GM12878 (cell line): ENCODE measurements around the gene PPIL6. TPM values are rescaled to one million over a fixed set of nuclear protein-coding genes. Genes with fewer than 3 reads are reported as not detected.

Experiments
- ATAC-seq: fragments of 200-7000 bp; cut with Tn5 transposase; 3 replicates; pipeline ENCODE4 v1.9.1; 2020; ENCODE audit warnings: mild to moderate bottlenecking, moderate library complexity
- BruUV-seq: library from RNA; stranded (reverse); fragments of 400-500 nt; replicated peaks from 2 replicates; lab custom pipeline; 2021; lab: Mats Ljungman, UMichigan
- CTCF ChIA-PET: fragments of 300-600 bp; sonication (Branson Sonifier 250); formaldehyde crosslinking; extraction: SDS; loops from one replicate; lab custom pipeline; 2021; ENCODE audit warnings: inconsistent platforms; lab: Yijun Ruan, JAX
- POLR2A ChIA-PET: fragments of 350-600 bp; formaldehyde crosslinking; extraction: SDS; loops from one replicate; lab custom pipeline; 2021; ENCODE audit warnings: inconsistent platforms; lab: Charles Lee
- RAD21 ChIA-PET: fragments of 300-600 bp; sonication (Branson Sonifier 250); formaldehyde crosslinking; loops from one replicate; lab custom pipeline; 2023; ENCODE audit warnings: antibody characterized with exemption; ENCODE audit not compliant: unreplicated experiment; lab: Charles Lee
- SMC1A ChIA-PET: fragments of 300-600 bp; sonication (Branson Sonifier 250); formaldehyde crosslinking; loops from one replicate; lab custom pipeline; 2023; ENCODE audit not compliant: unreplicated experiment, uncharacterized antibody; lab: Charles Lee
- DNase-seq: peaks from one replicate; pipeline ENCODE4 v3.0.0-alpha.2; 2011; ENCODE audit warnings: low read depth, low spot score
- FAIRE-seq: peaks from 3 replicates; lab custom pipeline; 2011; peaks lifted over from hg19 to GRCh38; lab: Jason Lieb, UNC
- H2AFZ ChIP-seq: 2 replicates; pipeline ENCODE4 v1.6.0; 2011; ENCODE audit warnings: low read depth, low read length, control low read depth; ENCODE audit not compliant: control insufficient read depth
- H3K27ac ChIP-seq: 2 replicates; pipeline ENCODE4 v1.5.1; 2011; ENCODE audit warnings: control low read depth; ENCODE audit not compliant: control insufficient read depth, insufficient read depth
- H3K27me3 ChIP-seq, 2 experiments: replicated peaks in 1 of 2; 2 replicates each; pipeline versions ENCODE4 v1.6.0 to v1.6.1; 2011; ENCODE audit warnings: low read length in 1 of 2; ENCODE audit not compliant: control insufficient read depth in 2 of 2, insufficient read depth in 2 of 2
- H3K36me3 ChIP-seq, 2 experiments: 2 replicates each; pipeline ENCODE4 v1.5.1; 2011; ENCODE audit warnings: low read length in 1 of 2; ENCODE audit not compliant: control insufficient read depth in 2 of 2, insufficient read depth in 2 of 2
- H3K4me1 ChIP-seq: 2 replicates; pipeline ENCODE4 v1.6.1; 2011; ENCODE audit warnings: mild to moderate bottlenecking, low read length, moderate library complexity, mixed read lengths; ENCODE audit not compliant: control insufficient read depth, insufficient read depth
- H3K4me2 ChIP-seq: 2 replicates; pipeline ENCODE4 v1.6.0; 2011; ENCODE audit warnings: control low read depth; ENCODE audit not compliant: control insufficient read depth, insufficient read depth
- H3K4me3 ChIP-seq: fragments of 200-600 bp; sonication (generic); 2 replicates; pipeline ENCODE4 v1.5.1; 2016
- H3K79me2 ChIP-seq: 2 replicates; pipeline ENCODE4 v1.6.0; 2011; ENCODE audit warnings: low read length; ENCODE audit not compliant: control insufficient read depth, insufficient read depth
- H3K9ac ChIP-seq: 2 replicates; pipeline ENCODE4 v1.8.0; 2011; ENCODE audit warnings: low read length, control low read depth, mixed read lengths; ENCODE audit not compliant: control insufficient read depth, insufficient read depth
- H3K9me3 ChIP-seq: replicated peaks from 3 replicates; pipeline ENCODE4 v1.5.1; 2011; ENCODE audit warnings: mild to moderate bottlenecking, low read length; ENCODE audit not compliant: control insufficient read depth, insufficient read depth
- H4K20me1 ChIP-seq: 2 replicates; pipeline ENCODE4 v1.6.0; 2011; ENCODE audit not compliant: control insufficient read depth, insufficient read depth
- CHD1 ChIP-seq: IDR thresholded peaks from 2 replicates; pipeline ENCODE4 v1.6.1; 2012; ENCODE audit warnings: low read depth, low read length, improper control_type of control experiment
- FOXK2 ChIP-seq: fragments of 450-650 bp; IDR thresholded peaks from 2 replicates; pipeline ENCODE4 v1.6.1; 2017; ENCODE audit warnings: mild to moderate bottlenecking, moderate library complexity
- NFYA ChIP-seq: IDR thresholded peaks from 2 replicates; pipeline ENCODE4 v1.6.1; 2011; ENCODE audit warnings: low read depth, mild to moderate bottlenecking, low read length, improper control_type of control experiment, borderline replicate concordance
- PAX8 ChIP-seq: fragments of 450-650 bp; IDR thresholded peaks from 2 replicates; pipeline ENCODE4 v1.6.1; 2017; ENCODE audit warnings: mild to moderate bottlenecking, moderate library complexity
- USF1 ChIP-seq: IDR thresholded peaks from 2 replicates; pipeline ENCODE4 v1.6.1; 2011; ENCODE audit warnings: borderline replicate concordance, low read depth, mild to moderate bottlenecking, moderate library complexity, mixed read lengths, low read length; ENCODE audit not compliant: insufficient read depth; ENCODE audit errors: extremely low read length
- WGBS: methylation state at CpG from one replicate; pipeline ENCODE4 v1.1.6; 2016; ENCODE audit warnings: low lambda C conversion rate; ENCODE audit not compliant: insufficient replicate concordance, insufficient coverage; ENCODE audit errors: missing lambda C conversion rate; 5-methylcytosine and 5-hydroxymethylcytosine counted together
- in situ Hi-C: fragments of 300-500 bp; cut with MboI; formaldehyde crosslinking; loops from 9 replicates; pipeline ENCODE4 v1.14.3; 2018; ENCODE audit warnings: mixed read lengths
- intact Hi-C: fragments of 100-400 bp; cut with micrococcal nuclease; formaldehyde crosslinking; loops from one replicate; pipeline ENCODE4 v1.14.2; 2022; ENCODE audit not compliant: unreplicated experiment
- polyA plus RNA-seq, 11 experiments: library from polyadenylated mRNA; depleted of rRNA in 4 of 11; unstranded in 6 of 11; stranded (reverse) in 5 of 11; fragments of >200 nt; fragmentation: Nextera tagmentation in 4 of 11; fragmentation: Illumina TruSeq in 1 of 11; extraction: Ambion mirVana in 4 of 11; extraction: Trizol in 1 of 11; gene quantifications; 1 replicate in 1 of 11; 2 replicates in 10 of 11; pipeline versions ENCODE4 v1.2.1 to v1.2.3, GENCODE V29; 2011 to 2016; ENCODE audit warnings: inconsistent platforms in 2 of 11, missing spikeins in 2 of 11, low read depth in 1 of 11
- total RNA-seq, 4 experiments: library from RNA; depleted of rRNA in 3 of 4; stranded (reverse); fragments of >200 nt in 3 of 4; fragmentation: Illumina TruSeq in 1 of 4; extraction: Trizol in 1 of 4; gene quantifications; 2 replicates each; pipeline versions ENCODE4 v1.2.1 to v1.2.3, GENCODE V29; 2013 to 2021
- TF ChIP-seq, protein P1 (sequence below): fragments of 450-650 bp; formaldehyde crosslinking; IDR thresholded peaks from 2 replicates; pipeline ENCODE4 v1.4.0; 2022; ENCODE audit warnings: mild to moderate bottlenecking, moderate library complexity

Gene PPIL6
- total and polyA plus RNA-seq, 10 of the 15 experiments (the other 5 are each of a cell fraction or from before 2014, with no cell fraction given) = 0.01 to 0.26 (median 0.12) TPM; not detected in 5

GRCh38 chr6:109436041-109436440 lies 4.4 kb downstream of the PPIL6 start:
- TF ChIP-seq CHD1 (no peak), NFYA (no peak), FOXK2 (no peak), USF1 (no peak), PAX8 (no peak)
- TF ChIP-seq, protein P1, sequence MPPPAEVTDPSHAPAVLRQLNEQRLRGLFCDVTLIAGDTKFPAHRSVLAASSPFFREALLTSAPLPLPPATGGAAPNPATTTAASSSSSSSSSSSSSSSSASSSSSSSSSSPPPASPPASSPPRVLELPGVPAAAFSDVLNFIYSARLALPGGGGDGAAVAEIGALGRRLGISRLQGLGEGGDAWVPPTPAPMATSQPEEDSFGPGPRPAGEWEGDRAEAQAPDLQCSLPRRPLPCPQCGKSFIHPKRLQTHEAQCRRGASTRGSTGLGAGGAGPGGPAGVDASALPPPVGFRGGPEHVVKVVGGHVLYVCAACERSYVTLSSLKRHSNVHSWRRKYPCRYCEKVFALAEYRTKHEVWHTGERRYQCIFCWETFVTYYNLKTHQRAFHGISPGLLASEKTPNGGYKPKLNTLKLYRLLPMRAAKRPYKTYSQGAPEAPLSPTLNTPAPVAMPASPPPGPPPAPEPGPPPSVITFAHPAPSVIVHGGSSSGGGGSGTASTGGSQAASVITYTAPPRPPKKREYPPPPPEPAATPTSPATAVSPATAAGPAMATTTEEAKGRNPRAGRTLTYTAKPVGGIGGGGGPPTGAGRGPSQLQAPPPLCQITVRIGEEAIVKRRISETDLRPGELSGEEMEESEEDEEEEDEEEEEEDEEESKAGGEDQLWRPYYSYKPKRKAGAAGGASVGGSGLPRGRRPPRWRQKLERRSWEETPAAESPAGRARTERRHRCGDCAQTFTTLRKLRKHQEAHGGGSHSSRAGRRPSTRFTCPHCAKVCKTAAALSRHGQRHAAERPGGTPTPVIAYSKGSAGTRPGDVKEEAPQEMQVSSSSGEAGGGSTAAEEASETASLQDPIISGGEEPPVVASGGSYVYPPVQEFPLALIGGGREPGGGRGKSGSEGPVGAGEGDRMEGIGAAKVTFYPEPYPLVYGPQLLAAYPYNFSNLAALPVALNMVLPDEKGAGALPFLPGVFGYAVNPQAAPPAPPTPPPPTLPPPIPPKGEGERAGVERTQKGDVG (CRISPR knock-in tag) = no peak
- ChIA-PET POLR2A (no interaction called here), CTCF (interaction anchor here (0.6 to 1.5 kb wide), 4 partner anchors 49 to 248 kb away, joined by 3 to 9 read pairs (median 4); no protein-coding TSS in a partner anchor), RAD21 (interaction anchor here (0.9 kb wide), 1 partner anchor 9 kb away, joined by 3 read pairs; no protein-coding TSS in a partner anchor), SMC1A (interaction anchor here (0.9 to 1.8 kb wide), 3 partner anchors 18 to 52 kb away, joined by 3 to 6 read pairs (median 6); no protein-coding TSS in a partner anchor)
- no peaks in the 10 kb centered on the region for H4K20me1 ChIP-seq
- FAIRE-seq (no peak), DNase-seq (no peak), ATAC-seq (no peak)
- WGBS = 35% methylated on average over 5 of the region's 5 CpGs
- BruUV-seq = no TSS peak
- H3K79me2 ChIP-seq = peaks cover 1% of the 10 kb centered on the region; the same call in 1 of the 2 replicates
- no peak overlapping the region for H3K9ac ChIP-seq
- no peak overlapping the region for H3K4me3 ChIP-seq
- no peak overlapping the region for H3K4me2 ChIP-seq
- intact Hi-C loops = no loop called here
- H3K36me3 ChIP-seq = no peaks in the 10 kb centered on the region
- no peaks in the 10 kb centered on the region for H3K9me3 ChIP-seq
- H3K27ac ChIP-seq = no peak overlapping the region
- H3K27me3 ChIP-seq = no peaks in the 10 kb centered on the region; a peak in 1 of 4 replicates
- in situ Hi-C loops = no loop called here
- no peak overlapping the region for H2AFZ ChIP-seq
- peaks cover 4% of the 10 kb centered on the region for H3K4me1 ChIP-seq
